Erythroblast (primary cell): ENCODE data around the gene ILK.

Experiments used
- GATA1 ChIP-seq: IDR thresholded peaks from 2 replicates; pipeline ENCODE4 v1.6.1; 2011; ENCODE audit warnings: low read depth, mild to moderate bottlenecking, control low read depth, low read length, moderate library complexity
- POLR2A ChIP-seq: IDR thresholded peaks from 2 replicates; pipeline ENCODE4 v1.6.1; 2011; ENCODE audit warnings: mild to moderate bottlenecking, low read length

DNA sequence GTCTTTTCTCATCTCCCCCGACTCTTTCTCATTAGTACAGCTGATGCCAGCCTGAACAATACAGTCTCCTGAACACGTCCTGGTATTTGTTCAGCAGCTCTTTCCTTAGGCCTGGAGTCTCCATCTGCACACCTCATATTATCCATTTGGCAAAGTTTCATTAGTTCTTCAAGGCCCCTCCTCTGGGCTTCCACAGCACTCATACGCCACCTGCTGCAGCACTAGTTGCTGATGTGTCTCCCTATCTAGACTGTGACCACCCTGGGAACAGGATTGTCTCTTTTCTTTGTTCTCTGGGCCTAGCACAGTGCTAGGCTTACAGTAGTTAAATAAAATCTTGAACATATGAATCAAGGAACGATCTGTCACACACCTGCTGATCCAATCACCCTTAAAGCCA is 34.9 kb downstream of the ILK start:
- no peak for TF ChIP-seq POLR2A
- no peak for TF ChIP-seq GATA1
